ENCODE measurements around the gene MEDAG.

- no peak for TF ChIP-seq EZH2phosphoT487 (IDR thresholded peaks at IDR 0.05; ENCODE audit: low read depth)
- TF ChIP-seq, protein P1, sequence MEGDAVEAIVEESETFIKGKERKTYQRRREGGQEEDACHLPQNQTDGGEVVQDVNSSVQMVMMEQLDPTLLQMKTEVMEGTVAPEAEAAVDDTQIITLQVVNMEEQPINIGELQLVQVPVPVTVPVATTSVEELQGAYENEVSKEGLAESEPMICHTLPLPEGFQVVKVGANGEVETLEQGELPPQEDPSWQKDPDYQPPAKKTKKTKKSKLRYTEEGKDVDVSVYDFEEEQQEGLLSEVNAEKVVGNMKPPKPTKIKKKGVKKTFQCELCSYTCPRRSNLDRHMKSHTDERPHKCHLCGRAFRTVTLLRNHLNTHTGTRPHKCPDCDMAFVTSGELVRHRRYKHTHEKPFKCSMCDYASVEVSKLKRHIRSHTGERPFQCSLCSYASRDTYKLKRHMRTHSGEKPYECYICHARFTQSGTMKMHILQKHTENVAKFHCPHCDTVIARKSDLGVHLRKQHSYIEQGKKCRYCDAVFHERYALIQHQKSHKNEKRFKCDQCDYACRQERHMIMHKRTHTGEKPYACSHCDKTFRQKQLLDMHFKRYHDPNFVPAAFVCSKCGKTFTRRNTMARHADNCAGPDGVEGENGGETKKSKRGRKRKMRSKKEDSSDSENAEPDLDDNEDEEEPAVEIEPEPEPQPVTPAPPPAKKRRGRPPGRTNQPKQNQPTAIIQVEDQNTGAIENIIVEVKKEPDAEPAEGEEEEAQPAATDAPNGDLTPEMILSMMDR (IDR thresholded peaks at IDR 0.05; ENCODE audit: low read depth, low read length): no peak
These were observed 4.6 kb downstream of the MEDAG start for GRCh38 chr13:30910676-30911075.
